HepG2 (cell line): Measurements from ENCODE around the gene SMURF1. TPM values are rescaled to one million over a fixed set of nuclear protein-coding genes. Genes with fewer than 3 reads are reported as not detected.

Experiments
- HCFC1 ChIP-seq: fragments of 150-350 bp; IDR thresholded peaks from 2 replicates; pipeline ENCODE4 v1.6.1; 2014; ENCODE audit warnings: low read depth, low read length
- KLF15 ChIP-seq: sonication (generic); formaldehyde crosslinking; IDR thresholded peaks from 2 replicates; pipeline ENCODE4 v1.8.1; 2023; ENCODE audit warnings: borderline replicate concordance, mild to moderate bottlenecking, inconsistent platforms, missing genetic modification reagents, mixed read lengths
- MED1 ChIP-seq: sonication (generic); formaldehyde crosslinking; IDR thresholded peaks from 2 replicates; pipeline ENCODE4 v1.4.0; 2020; ENCODE audit warnings: missing genetic modification reagents
- MIXL1 ChIP-seq: IDR thresholded peaks from 2 replicates; pipeline ENCODE4 v1.6.1; 2016
- MTF2 ChIP-seq: sonication (generic); formaldehyde crosslinking; IDR thresholded peaks from 2 replicates; pipeline ENCODE4 v1.5.0; 2020; ENCODE audit warnings: missing genetic modification reagents, borderline replicate concordance
- SMARCE1 ChIP-seq: fragments of 450-650 bp; IDR thresholded peaks from 2 replicates; pipeline ENCODE4 v1.6.1; 2017; ENCODE audit warnings: borderline replicate concordance
- SOX5 ChIP-seq: IDR thresholded peaks from 2 replicates; pipeline ENCODE4 v1.6.1; 2016; ENCODE audit warnings: borderline replicate concordance
- TBX2 ChIP-seq: sonication (generic); formaldehyde crosslinking; IDR thresholded peaks from 2 replicates; pipeline ENCODE4 v1.5.0; 2020; ENCODE audit warnings: missing genetic modification reagents, mild to moderate bottlenecking, borderline replicate concordance
- TEAD3 ChIP-seq: optimal IDR thresholded peaks from 2 replicates; pipeline ENCODE3; 2016; ENCODE audit warnings: borderline replicate concordance
- ZNF34 ChIP-seq: sonication (generic); formaldehyde crosslinking; IDR thresholded peaks from 2 replicates; pipeline ENCODE4 v1.4.0; 2020; ENCODE audit warnings: mild to moderate bottlenecking, missing genetic modification reagents, borderline replicate concordance
- ZNF83 ChIP-seq: sonication (generic); formaldehyde crosslinking; IDR thresholded peaks from 2 replicates; pipeline ENCODE4 v1.4.0; 2020; ENCODE audit warnings: missing genetic modification reagents, mild to moderate bottlenecking, borderline replicate concordance
- polyA plus RNA-seq, 8 experiments: library from polyadenylated mRNA; depleted of rRNA in 3 of 8; stranded (reverse) in 7 of 8; unstranded in 1 of 8; fragments of >200 nt; fragmentation: Illumina TruSeq in 4 of 8; extraction: Trizol in 4 of 8; gene quantifications; 2 replicates each; pipeline versions ENCODE4 v1.2.1 to v1.2.3, GENCODE V29; 2011 to 2016; ENCODE audit warnings: low read depth in 4 of 8, missing spikeins in 1 of 8, mixed read lengths in 1 of 8; ENCODE audit not compliant: insufficient read depth in 1 of 8
- total RNA-seq, 5 experiments: library from RNA; depleted of rRNA; stranded (reverse); fragments of >200 nt; fragmentation: Illumina TruSeq; extraction: Trizol; gene quantifications; 2 replicates each; pipeline ENCODE4 v1.2.3, GENCODE V29; 2016; ENCODE audit warnings: low read depth in 1 of 5
- TF ChIP-seq, protein P1 (sequence below): sonication (generic); formaldehyde crosslinking; IDR thresholded peaks from 2 replicates; pipeline ENCODE4 v1.9.0; 2021; ENCODE audit warnings: missing genetic modification reagents, borderline replicate concordance
- TF ChIP-seq, protein P2 (sequence below): IDR thresholded peaks from 2 replicates; pipeline ENCODE4 v1.6.1; 2016; ENCODE audit warnings: low read depth, missing genetic modification reagents, missing compliant biosample characterization
- TF ChIP-seq, protein P3 (sequence below): sonication (generic); formaldehyde crosslinking; IDR thresholded peaks from 2 replicates; pipeline ENCODE4 v1.5.0; 2020; ENCODE audit warnings: missing genetic modification reagents, mild to moderate bottlenecking, borderline replicate concordance
- TF ChIP-seq, protein P4 (sequence below): sonication (generic); formaldehyde crosslinking; IDR thresholded peaks from 2 replicates; pipeline ENCODE4 v1.4.0; 2020; ENCODE audit warnings: missing genetic modification reagents, mild to moderate bottlenecking, borderline replicate concordance

SMURF1 gene
- total and polyA plus RNA-seq, 2 of the 13 experiments (the other 11 are each of a cell fraction or from before 2014, with no cell fraction given): 8.3 to 11.1 TPM

GRCh38 chr7:99173787-99174186 lies 29.9 kb upstream of the SMURF1 start (continued):
- TF ChIP-seq, protein P1, sequence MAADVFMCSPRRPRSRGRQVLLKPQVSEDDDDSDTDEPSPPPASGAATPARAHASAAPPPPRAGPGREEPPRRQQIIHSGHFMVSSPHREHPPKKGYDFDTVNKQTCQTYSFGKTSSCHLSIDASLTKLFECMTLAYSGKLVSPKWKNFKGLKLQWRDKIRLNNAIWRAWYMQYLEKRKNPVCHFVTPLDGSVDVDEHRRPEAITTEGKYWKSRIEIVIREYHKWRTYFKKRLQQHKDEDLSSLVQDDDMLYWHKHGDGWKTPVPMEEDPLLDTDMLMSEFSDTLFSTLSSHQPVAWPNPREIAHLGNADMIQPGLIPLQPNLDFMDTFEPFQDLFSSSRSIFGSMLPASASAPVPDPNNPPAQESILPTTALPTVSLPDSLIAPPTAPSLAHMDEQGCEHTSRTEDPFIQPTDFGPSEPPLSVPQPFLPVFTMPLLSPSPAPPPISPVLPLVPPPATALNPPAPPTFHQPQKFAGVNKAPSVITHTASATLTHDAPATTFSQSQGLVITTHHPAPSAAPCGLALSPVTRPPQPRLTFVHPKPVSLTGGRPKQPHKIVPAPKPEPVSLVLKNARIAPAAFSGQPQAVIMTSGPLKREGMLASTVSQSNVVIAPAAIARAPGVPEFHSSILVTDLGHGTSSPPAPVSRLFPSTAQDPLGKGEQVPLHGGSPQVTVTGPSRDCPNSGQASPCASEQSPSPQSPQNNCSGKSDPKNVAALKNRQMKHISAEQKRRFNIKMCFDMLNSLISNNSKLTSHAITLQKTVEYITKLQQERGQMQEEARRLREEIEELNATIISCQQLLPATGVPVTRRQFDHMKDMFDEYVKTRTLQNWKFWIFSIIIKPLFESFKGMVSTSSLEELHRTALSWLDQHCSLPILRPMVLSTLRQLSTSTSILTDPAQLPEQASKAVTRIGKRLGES (CRISPR knock-in tag): no peak
- TF ChIP-seq, protein P2, sequence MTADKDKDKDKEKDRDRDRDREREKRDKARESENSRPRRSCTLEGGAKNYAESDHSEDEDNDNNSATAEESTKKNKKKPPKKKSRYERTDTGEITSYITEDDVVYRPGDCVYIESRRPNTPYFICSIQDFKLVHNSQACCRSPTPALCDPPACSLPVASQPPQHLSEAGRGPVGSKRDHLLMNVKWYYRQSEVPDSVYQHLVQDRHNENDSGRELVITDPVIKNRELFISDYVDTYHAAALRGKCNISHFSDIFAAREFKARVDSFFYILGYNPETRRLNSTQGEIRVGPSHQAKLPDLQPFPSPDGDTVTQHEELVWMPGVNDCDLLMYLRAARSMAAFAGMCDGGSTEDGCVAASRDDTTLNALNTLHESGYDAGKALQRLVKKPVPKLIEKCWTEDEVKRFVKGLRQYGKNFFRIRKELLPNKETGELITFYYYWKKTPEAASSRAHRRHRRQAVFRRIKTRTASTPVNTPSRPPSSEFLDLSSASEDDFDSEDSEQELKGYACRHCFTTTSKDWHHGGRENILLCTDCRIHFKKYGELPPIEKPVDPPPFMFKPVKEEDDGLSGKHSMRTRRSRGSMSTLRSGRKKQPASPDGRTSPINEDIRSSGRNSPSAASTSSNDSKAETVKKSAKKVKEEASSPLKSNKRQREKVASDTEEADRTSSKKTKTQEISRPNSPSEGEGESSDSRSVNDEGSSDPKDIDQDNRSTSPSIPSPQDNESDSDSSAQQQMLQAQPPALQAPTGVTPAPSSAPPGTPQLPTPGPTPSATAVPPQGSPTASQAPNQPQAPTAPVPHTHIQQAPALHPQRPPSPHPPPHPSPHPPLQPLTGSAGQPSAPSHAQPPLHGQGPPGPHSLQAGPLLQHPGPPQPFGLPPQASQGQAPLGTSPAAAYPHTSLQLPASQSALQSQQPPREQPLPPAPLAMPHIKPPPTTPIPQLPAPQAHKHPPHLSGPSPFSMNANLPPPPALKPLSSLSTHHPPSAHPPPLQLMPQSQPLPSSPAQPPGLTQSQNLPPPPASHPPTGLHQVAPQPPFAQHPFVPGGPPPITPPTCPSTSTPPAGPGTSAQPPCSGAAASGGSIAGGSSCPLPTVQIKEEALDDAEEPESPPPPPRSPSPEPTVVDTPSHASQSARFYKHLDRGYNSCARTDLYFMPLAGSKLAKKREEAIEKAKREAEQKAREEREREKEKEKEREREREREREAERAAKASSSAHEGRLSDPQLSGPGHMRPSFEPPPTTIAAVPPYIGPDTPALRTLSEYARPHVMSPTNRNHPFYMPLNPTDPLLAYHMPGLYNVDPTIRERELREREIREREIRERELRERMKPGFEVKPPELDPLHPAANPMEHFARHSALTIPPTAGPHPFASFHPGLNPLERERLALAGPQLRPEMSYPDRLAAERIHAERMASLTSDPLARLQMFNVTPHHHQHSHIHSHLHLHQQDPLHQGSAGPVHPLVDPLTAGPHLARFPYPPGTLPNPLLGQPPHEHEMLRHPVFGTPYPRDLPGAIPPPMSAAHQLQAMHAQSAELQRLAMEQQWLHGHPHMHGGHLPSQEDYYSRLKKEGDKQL (CRISPR knock-in tag): no peak
- TF ChIP-seq SOX5 (CRISPR knock-in tag): peak; percentile 42; the same call in 1 of the 2 replicates
- TF ChIP-seq MIXL1 (CRISPR knock-in tag): no peak
- no peak for TF ChIP-seq MTF2 (CRISPR knock-in tag)
- no peak for TF ChIP-seq HCFC1
- TF ChIP-seq KLF15 (CRISPR knock-in tag): no peak
- TF ChIP-seq TEAD3: no peak
- TF ChIP-seq ZNF83 (CRISPR knock-in tag): no peak
- TF ChIP-seq SMARCE1: no peak
- TF ChIP-seq, protein P3, sequence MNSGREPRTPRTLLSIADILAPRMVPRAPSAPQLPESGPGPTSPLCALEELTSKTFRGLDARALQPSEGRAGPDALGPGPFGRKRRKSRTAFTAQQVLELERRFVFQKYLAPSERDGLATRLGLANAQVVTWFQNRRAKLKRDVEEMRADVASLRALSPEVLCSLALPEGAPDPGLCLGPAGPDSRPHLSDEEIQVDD (CRISPR knock-in tag): no peak
- peak; percentile 38; the same call in 1 of the 2 replicates for TF ChIP-seq TBX2 (CRISPR knock-in tag)
- peak; percentile 69 for TF ChIP-seq MED1 (CRISPR knock-in tag)
- no peak; the same call in 1 of the 2 replicates for TF ChIP-seq ZNF34 (CRISPR knock-in tag)
- TF ChIP-seq, protein P4, sequence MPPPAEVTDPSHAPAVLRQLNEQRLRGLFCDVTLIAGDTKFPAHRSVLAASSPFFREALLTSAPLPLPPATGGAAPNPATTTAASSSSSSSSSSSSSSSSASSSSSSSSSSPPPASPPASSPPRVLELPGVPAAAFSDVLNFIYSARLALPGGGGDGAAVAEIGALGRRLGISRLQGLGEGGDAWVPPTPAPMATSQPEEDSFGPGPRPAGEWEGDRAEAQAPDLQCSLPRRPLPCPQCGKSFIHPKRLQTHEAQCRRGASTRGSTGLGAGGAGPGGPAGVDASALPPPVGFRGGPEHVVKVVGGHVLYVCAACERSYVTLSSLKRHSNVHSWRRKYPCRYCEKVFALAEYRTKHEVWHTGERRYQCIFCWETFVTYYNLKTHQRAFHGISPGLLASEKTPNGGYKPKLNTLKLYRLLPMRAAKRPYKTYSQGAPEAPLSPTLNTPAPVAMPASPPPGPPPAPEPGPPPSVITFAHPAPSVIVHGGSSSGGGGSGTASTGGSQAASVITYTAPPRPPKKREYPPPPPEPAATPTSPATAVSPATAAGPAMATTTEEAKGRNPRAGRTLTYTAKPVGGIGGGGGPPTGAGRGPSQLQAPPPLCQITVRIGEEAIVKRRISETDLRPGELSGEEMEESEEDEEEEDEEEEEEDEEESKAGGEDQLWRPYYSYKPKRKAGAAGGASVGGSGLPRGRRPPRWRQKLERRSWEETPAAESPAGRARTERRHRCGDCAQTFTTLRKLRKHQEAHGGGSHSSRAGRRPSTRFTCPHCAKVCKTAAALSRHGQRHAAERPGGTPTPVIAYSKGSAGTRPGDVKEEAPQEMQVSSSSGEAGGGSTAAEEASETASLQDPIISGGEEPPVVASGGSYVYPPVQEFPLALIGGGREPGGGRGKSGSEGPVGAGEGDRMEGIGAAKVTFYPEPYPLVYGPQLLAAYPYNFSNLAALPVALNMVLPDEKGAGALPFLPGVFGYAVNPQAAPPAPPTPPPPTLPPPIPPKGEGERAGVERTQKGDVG (CRISPR knock-in tag): no peak
